HepG2 (cell line): ENCODE measurements around the gene SEMA7A. TPM values are rescaled to one million over a fixed set of nuclear protein-coding genes. Genes with fewer than 3 reads are reported as not detected.

ENCODE experiments used
- ATF7 ChIP-seq, 2 experiments: fragments of 450-650 bp in 1 of 2; sonication (generic) in 1 of 2; formaldehyde crosslinking in 1 of 2; IDR thresholded peaks; 2 replicates each; pipeline versions ENCODE4 v1.4.0 to v1.6.1; 2016 to 2020; ENCODE audit warnings: antibody characterized with exemption in 1 of 2, mild to moderate bottlenecking in 1 of 2, missing genetic modification reagents in 1 of 2
- ATRX ChIP-seq: sonication (generic); formaldehyde crosslinking; IDR thresholded peaks from 2 replicates; pipeline ENCODE4 v1.4.0; 2020; ENCODE audit warnings: missing genetic modification reagents, borderline replicate concordance
- FOSL2 ChIP-seq: sonication (generic); formaldehyde crosslinking; IDR thresholded peaks from 2 replicates; pipeline ENCODE4 v1.4.0; 2020; ENCODE audit warnings: missing genetic modification reagents
- HES4 ChIP-seq: sonication (generic); formaldehyde crosslinking; IDR thresholded peaks from 2 replicates; pipeline ENCODE4 v1.9.0; 2021; ENCODE audit warnings: mild to moderate bottlenecking, missing genetic modification reagents, borderline replicate concordance
- HMG20B ChIP-seq: conservative IDR thresholded peaks from 2 replicates; pipeline ENCODE4 v1.6.1; 2016; ENCODE audit warnings: missing genetic modification reagents, missing compliant biosample characterization
- HNRNPLL ChIP-seq: fragments of 200-400 bp; formaldehyde crosslinking; IDR thresholded peaks from 2 replicates; pipeline ENCODE4 v1.6.1; 2017; ENCODE audit warnings: mild to moderate bottlenecking, low read depth, low read length; ENCODE audit not compliant: poor library complexity, severe bottlenecking
- JARID2 ChIP-seq: sonication (generic); formaldehyde crosslinking; IDR thresholded peaks from 2 replicates; pipeline ENCODE4 v1.8.1; 2023; ENCODE audit warnings: missing genetic modification reagents, inconsistent platforms; ENCODE audit not compliant: insufficient replicate concordance
- MTF1 ChIP-seq: sonication (generic); formaldehyde crosslinking; IDR thresholded peaks from 2 replicates; pipeline ENCODE4 v1.5.0; 2020; ENCODE audit warnings: missing genetic modification reagents
- ONECUT2 ChIP-seq: sonication (generic); formaldehyde crosslinking; IDR thresholded peaks from 2 replicates; pipeline ENCODE4 v1.4.0; 2020; ENCODE audit warnings: missing genetic modification reagents
- SMAD9 ChIP-seq: sonication (generic); formaldehyde crosslinking; IDR thresholded peaks from 2 replicates; pipeline ENCODE4 v1.5.1; 2020; ENCODE audit warnings: mild to moderate bottlenecking, missing genetic modification reagents
- SMYD3 ChIP-seq: sonication (generic); formaldehyde crosslinking; IDR thresholded peaks from 2 replicates; pipeline ENCODE4 v1.8.1; 2023; ENCODE audit warnings: mild to moderate bottlenecking, missing genetic modification reagents
- TBP ChIP-seq: sonication (generic); formaldehyde crosslinking; IDR thresholded peaks from 2 replicates; pipeline ENCODE4 v1.5.0; 2020; ENCODE audit warnings: missing genetic modification reagents
- ZBTB46 ChIP-seq: sonication (generic); formaldehyde crosslinking; IDR thresholded peaks from 2 replicates; pipeline ENCODE4 v1.4.0; 2020; ENCODE audit warnings: mild to moderate bottlenecking, missing genetic modification reagents, borderline replicate concordance
- ZKSCAN5 ChIP-seq: sonication (generic); formaldehyde crosslinking; IDR thresholded peaks from 2 replicates; pipeline ENCODE4 v1.5.1; 2020; ENCODE audit warnings: mild to moderate bottlenecking, missing genetic modification reagents
- ZNF18 ChIP-seq: sonication (generic); formaldehyde crosslinking; IDR thresholded peaks from 2 replicates; pipeline ENCODE4 v1.8.0; 2022; ENCODE audit warnings: mild to moderate bottlenecking, missing genetic modification reagents; ENCODE audit not compliant: insufficient replicate concordance
- ZNF441 ChIP-seq: sonication (generic); formaldehyde crosslinking; IDR thresholded peaks from 2 replicates; pipeline ENCODE4 v1.7.0; 2021; ENCODE audit warnings: missing genetic modification reagents, borderline replicate concordance
- ZNF570 ChIP-seq: sonication (generic); formaldehyde crosslinking; IDR thresholded peaks from 2 replicates; pipeline ENCODE4 v1.4.0; 2020; ENCODE audit warnings: mild to moderate bottlenecking, missing genetic modification reagents, borderline replicate concordance
- ZNF674 ChIP-seq: sonication (generic); formaldehyde crosslinking; IDR thresholded peaks from 2 replicates; pipeline ENCODE4 v1.5.0; 2020; ENCODE audit warnings: low read depth, mild to moderate bottlenecking, missing genetic modification reagents
- ZSCAN12 ChIP-seq: sonication (generic); formaldehyde crosslinking; IDR thresholded peaks from 2 replicates; pipeline ENCODE4 v1.9.0; 2021; ENCODE audit warnings: mild to moderate bottlenecking, missing genetic modification reagents
- polyA plus RNA-seq, 8 experiments: library from polyadenylated mRNA; depleted of rRNA in 3 of 8; stranded (reverse) in 7 of 8; unstranded in 1 of 8; fragments of >200 nt; fragmentation: Illumina TruSeq in 4 of 8; extraction: Trizol in 4 of 8; gene quantifications; 2 replicates each; pipeline versions ENCODE4 v1.2.1 to v1.2.3, GENCODE V29; 2011 to 2016; ENCODE audit warnings: low read depth in 4 of 8, missing spikeins in 1 of 8, mixed read lengths in 1 of 8; ENCODE audit not compliant: insufficient read depth in 1 of 8
- total RNA-seq, 5 experiments: library from RNA; depleted of rRNA; stranded (reverse); fragments of >200 nt; fragmentation: Illumina TruSeq; extraction: Trizol; gene quantifications; 2 replicates each; pipeline ENCODE4 v1.2.3, GENCODE V29; 2016; ENCODE audit warnings: low read depth in 1 of 5
- TF ChIP-seq, protein P1 (sequence below): sonication (generic); formaldehyde crosslinking; IDR thresholded peaks from 2 replicates; pipeline ENCODE4 v1.5.0; 2020; ENCODE audit warnings: mild to moderate bottlenecking, missing genetic modification reagents, moderate library complexity
- TF ChIP-seq, protein P2 (sequence below): sonication (generic); formaldehyde crosslinking; conservative IDR thresholded peaks from 2 replicates; pipeline ENCODE4 v1.4.0; 2020; ENCODE audit warnings: missing genetic modification reagents

Gene SEMA7A
- total and polyA plus RNA-seq, 2 of the 13 experiments (the other 11 are each of a cell fraction or from before 2014, with no cell fraction given): 9.0 to 15.8 TPM

DNA sequence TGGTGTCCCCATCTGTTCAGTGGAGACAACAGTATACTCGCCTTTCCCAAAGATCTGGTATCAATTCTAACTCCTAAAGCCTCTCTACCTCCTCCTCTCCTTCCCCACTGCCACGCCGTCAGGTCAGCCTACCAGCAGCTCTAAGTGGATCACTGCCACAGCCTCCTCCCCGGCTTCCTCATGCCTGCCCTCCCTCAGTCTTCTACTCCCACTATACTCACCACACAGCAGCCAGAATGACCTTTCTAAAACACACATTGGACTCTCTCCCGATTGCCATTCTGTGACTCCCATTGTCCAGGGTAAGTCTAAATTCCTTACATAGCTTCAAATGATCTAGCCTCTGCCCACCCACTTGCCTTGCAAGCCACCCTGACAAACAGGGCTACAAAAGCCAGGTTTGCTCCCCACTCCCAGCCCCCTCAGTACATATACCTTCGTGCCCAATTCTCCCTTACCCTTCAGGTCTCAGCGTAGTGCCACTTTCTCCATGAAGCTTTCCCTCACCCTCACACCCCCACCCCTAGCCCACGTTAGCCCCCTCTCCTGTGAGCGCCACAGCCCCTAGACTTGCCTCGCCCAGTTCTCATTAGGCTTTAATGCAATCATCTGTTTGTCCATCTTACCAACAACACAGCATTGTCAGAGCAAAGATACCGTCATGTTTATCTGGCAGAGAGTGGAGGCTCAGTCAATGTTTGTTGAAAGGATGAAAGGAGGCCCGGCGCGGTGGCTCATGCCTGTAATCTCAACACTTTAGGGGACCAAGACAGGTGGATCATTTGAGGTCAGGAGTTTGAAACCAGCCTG is 9.5 kb upstream of the SEMA7A start (continued):
- peak; percentile 85 for TF ChIP-seq FOSL2 (CRISPR knock-in tag)
- TF ChIP-seq ATRX (CRISPR knock-in tag): no peak
- no peak for TF ChIP-seq HNRNPLL
- TF ChIP-seq MTF1 (CRISPR knock-in tag): no peak
- no peak for TF ChIP-seq JARID2 (CRISPR knock-in tag)
- no peak for TF ChIP-seq SMYD3 (CRISPR knock-in tag)
- no peak for TF ChIP-seq ONECUT2 (CRISPR knock-in tag)
- TF ChIP-seq, protein P1, sequence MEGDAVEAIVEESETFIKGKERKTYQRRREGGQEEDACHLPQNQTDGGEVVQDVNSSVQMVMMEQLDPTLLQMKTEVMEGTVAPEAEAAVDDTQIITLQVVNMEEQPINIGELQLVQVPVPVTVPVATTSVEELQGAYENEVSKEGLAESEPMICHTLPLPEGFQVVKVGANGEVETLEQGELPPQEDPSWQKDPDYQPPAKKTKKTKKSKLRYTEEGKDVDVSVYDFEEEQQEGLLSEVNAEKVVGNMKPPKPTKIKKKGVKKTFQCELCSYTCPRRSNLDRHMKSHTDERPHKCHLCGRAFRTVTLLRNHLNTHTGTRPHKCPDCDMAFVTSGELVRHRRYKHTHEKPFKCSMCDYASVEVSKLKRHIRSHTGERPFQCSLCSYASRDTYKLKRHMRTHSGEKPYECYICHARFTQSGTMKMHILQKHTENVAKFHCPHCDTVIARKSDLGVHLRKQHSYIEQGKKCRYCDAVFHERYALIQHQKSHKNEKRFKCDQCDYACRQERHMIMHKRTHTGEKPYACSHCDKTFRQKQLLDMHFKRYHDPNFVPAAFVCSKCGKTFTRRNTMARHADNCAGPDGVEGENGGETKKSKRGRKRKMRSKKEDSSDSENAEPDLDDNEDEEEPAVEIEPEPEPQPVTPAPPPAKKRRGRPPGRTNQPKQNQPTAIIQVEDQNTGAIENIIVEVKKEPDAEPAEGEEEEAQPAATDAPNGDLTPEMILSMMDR (CRISPR knock-in tag): no peak
- TF ChIP-seq ZKSCAN5: 0 out of 2 replicates have a peak, but pooled peaks have one; percentile 64
- TF ChIP-seq TBP (CRISPR knock-in tag): no peak
- TF ChIP-seq HES4: no peak
- TF ChIP-seq ZNF570: no peak; the same call in 1 of the 2 replicates
- no peak for TF ChIP-seq ZSCAN12 (CRISPR knock-in tag)
- TF ChIP-seq ATF7 (IDR thresholded peaks at IDR 0.05): peak; percentile 39; the same call in 1 of the 2 replicates
- TF ChIP-seq ATF7 (CRISPR knock-in tag; IDR thresholded peaks at IDR 0.05): peak; percentile 78
- TF ChIP-seq ZBTB46 (CRISPR knock-in tag): no peak
- TF ChIP-seq, protein P2, sequence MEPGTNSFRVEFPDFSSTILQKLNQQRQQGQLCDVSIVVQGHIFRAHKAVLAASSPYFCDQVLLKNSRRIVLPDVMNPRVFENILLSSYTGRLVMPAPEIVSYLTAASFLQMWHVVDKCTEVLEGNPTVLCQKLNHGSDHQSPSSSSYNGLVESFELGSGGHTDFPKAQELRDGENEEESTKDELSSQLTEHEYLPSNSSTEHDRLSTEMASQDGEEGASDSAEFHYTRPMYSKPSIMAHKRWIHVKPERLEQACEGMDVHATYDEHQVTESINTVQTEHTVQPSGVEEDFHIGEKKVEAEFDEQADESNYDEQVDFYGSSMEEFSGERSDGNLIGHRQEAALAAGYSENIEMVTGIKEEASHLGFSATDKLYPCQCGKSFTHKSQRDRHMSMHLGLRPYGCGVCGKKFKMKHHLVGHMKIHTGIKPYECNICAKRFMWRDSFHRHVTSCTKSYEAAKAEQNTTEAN (CRISPR knock-in tag): peak; percentile 69; the same call in 1 of the 2 replicates
- TF ChIP-seq SMAD9: no peak
- peak; percentile 98 for TF ChIP-seq HMG20B (CRISPR knock-in tag)
- TF ChIP-seq ZNF441 (CRISPR knock-in tag): no peak
- no peak for TF ChIP-seq ZNF674
- peak; percentile 28 for TF ChIP-seq ZNF18 (CRISPR knock-in tag)
